ENCODE measurements around the gene CTAGE4. TPM values are rescaled to one million over a fixed set of nuclear protein-coding genes. Genes with fewer than 3 reads are reported as not detected.

Gene CTAGE4
- total and polyA plus RNA-seq, 9 of the 15 experiments (the other 6 are each of a cell fraction or from before 2014, with no cell fraction given) = 0.04 to 0.17 (median 0.07) TPM; not detected in 5

GRCh38 chr7:144144426-144144825 lies 38.8 kb upstream of the CTAGE4 start:
- BruUV-seq (replicated peaks) = no TSS peak
- Histone ChIP-seq H2AFZ (ENCODE audit: low read depth, low read length) (no peak overlapping the region), H3K4me3 (no peak overlapping the region), H3K36me3 (ENCODE audit: control insufficient read depth, insufficient read depth, low read length) (no peaks in the 10 kb centered on the region), H3K27me3 (ENCODE audit: control insufficient read depth in 2 of 2, insufficient read depth in 2 of 2, low read length in 2 of 2) (no peaks in the 10 kb centered on the region), H3K4me1 (replicated peaks in 1 of 2; ENCODE audit: control insufficient read depth in 2 of 2, insufficient read depth in 2 of 2, low read length in 2 of 2) (no peaks in the 10 kb centered on the region), H3K79me2 (ENCODE audit: control insufficient read depth, insufficient read depth, low read length) (no peaks in the 10 kb centered on the region), H3K27ac (ENCODE audit: extremely low read depth, low read depth, low read length) (no peak overlapping the region), H3K9ac (ENCODE audit: insufficient read depth in 1 of 2, low read depth in 2 of 2, low read length in 2 of 2) (no peak overlapping the region), H3K4me2 (ENCODE audit: insufficient read depth, low read length) (no peak overlapping the region), H3K9me3 (replicated peaks; ENCODE audit: control insufficient read depth, insufficient read depth, low read depth, low read length) (no peaks in the 10 kb centered on the region; the same call in 1 of the 2 replicates), H4K20me1 (replicated peaks; ENCODE audit: control insufficient read depth, insufficient read depth, low read length) (no peaks in the 10 kb centered on the region), H3K9me1 (ENCODE audit: control insufficient read depth, insufficient read depth, low read length) (no peaks in the 10 kb centered on the region)
- in situ Hi-C loops (cut with MboI) (no loop called here), intact Hi-C loops (cut with micrococcal nuclease) (no loop called here)
- no peak for ATAC-seq
- no peak for DNase-seq (ENCODE audit: extremely low read depth in 1 of 4, low spot score in 3 of 4)
- 2% methylated on average over 3 of the region's 3 CpGs for WGBS (ENCODE audit: insufficient coverage, low coverage, missing lambda C conversion rate)
- POLR2A ChIA-PET = no interaction called here
- CTCF ChIA-PET (ENCODE audit: low intra/inter-chr PET ratio) = no interaction called here
- no peak for FAIRE-seq
- TF ChIP-seq ATF6 (CRISPR knock-in tag; IDR thresholded peaks at IDR 0.05) (no peak), NFE2 (IDR thresholded peaks at IDR 0.05; ENCODE audit: low read depth) (no peak), SIN3B (IDR thresholded peaks at IDR 0.05; ENCODE audit: low read depth) (no peak), NFIX (CRISPR knock-in tag; IDR thresholded peaks at IDR 0.05; ENCODE audit: low read depth) (no peak), ZNF766 (CRISPR knock-in tag; conservative IDR thresholded peaks at IDR 0.05) (no peak), HOXB6 (CRISPR knock-in tag; IDR thresholded peaks at IDR 0.05; ENCODE audit: borderline replicate concordance) (no peak), AFF1 (IDR thresholded peaks at IDR 0.05; ENCODE audit: low read depth in 1 of 2, partially characterized antibody in 2 of 2) (no peak), FOXM1 (IDR thresholded peaks at IDR 0.05; ENCODE audit: low read depth) (no peak), FOXM1 (CRISPR knock-in tag; IDR thresholded peaks at IDR 0.05; ENCODE audit: low read depth) (no peak), TFE3 (CRISPR knock-in tag; IDR thresholded peaks at IDR 0.05) (no peak), FOXJ3 (CRISPR knock-in tag; IDR thresholded peaks at IDR 0.05) (no peak), ILF3 (IDR thresholded peaks at IDR 0.05; ENCODE audit: borderline replicate concordance) (no peak), PRPF4 (IDR thresholded peaks at IDR 0.05; ENCODE audit: insufficient read depth, low read depth, low read length, poor library complexity, severe bottlenecking) (no peak)

All from K562 (cell line).